Fibroblast of peridontal ligament (primary cell): ENCODE results near the gene LMX1B.
"Not testable (repeated sequence)": the region's sequence is repeated elsewhere in the genome, so short reads cannot be mapped to it uniquely, and the experiment has no call there.

Source experiments
- DNase-seq: peaks from one replicate; pipeline ENCODE4 v3.0.0-alpha.2; 2010; ENCODE audit errors: extremely low read depth

LMX1B gene

GRCh38 chr9:126695701-126696400, 82.1 kb downstream of the LMX1B start:
- no peak for DNase-seq

GRCh38 chr9:126696401-126697145, 82.8 kb downstream of the LMX1B start:
- DNase-seq: no peak

GRCh38 chr9:126697330-126697729, 83.6 kb downstream of the LMX1B start:
- no peak for DNase-seq

GRCh38 chr9:126698251-126698650, 84.5 kb downstream of the LMX1B start:
- no peak for DNase-seq

- DNase-seq: no peak
Observed at GRCh38 chr9:126698756-126699155, 85.0 kb downstream of the LMX1B start.

GRCh38 chr9:126699401-126699881, 85.7 kb downstream of the LMX1B start:
- DNase-seq: no peak

GRCh38 chr9:126700296-126700695, 86.6 kb downstream of the LMX1B start:
- no peak for DNase-seq

GRCh38 chr9:126700903-126701812, 87.4 kb downstream of the LMX1B start:
- no peak for DNase-seq

- no peak for DNase-seq
Observed at GRCh38 chr9:126701813-126702140, 88.0 kb downstream of the LMX1B start.

GRCh38 chr9:126702151-126703001, 88.6 kb downstream of the LMX1B start:
- no peak for DNase-seq

GRCh38 chr9:126703002-126703865, 89.5 kb downstream of the LMX1B start:
- no peak for DNase-seq

- no peak for DNase-seq
Observed at GRCh38 chr9:126703866-126704156, 90.1 kb downstream of the LMX1B start.

- peak; percentile 21 for DNase-seq
Observed at GRCh38 chr9:126704157-126704891, 90.6 kb downstream of the LMX1B start.

GRCh38 chr9:126704892-126705766, 91.4 kb downstream of the LMX1B start:
- DNase-seq: peak; percentile 52

GRCh38 chr9:126705767-126706697, 92.3 kb downstream of the LMX1B start:
- peak; percentile 8 for DNase-seq

- DNase-seq: no peak
Observed at GRCh38 chr9:126706698-126707053, 92.9 kb downstream of the LMX1B start.

- no peak for DNase-seq
Observed at GRCh38 chr9:126707083-126707482, 93.4 kb downstream of the LMX1B start.

- DNase-seq: not testable (repeated sequence)
Observed at GRCh38 chr9:126707712-126708111, 94.0 kb downstream of the LMX1B start.
